Peyer's patch (tissue), 4 donors: ENCODE data around the gene PIGW.

ENCODE experiments used
- POLR2A ChIP-seq, 2 donors: fragments of 450-650 bp; IDR thresholded peaks; one replicate each; pipeline ENCODE4 v1.5.1; 2017; ENCODE audit warnings: antibody characterized with exemption in 2 of 2, mild to moderate bottlenecking in 2 of 2, moderate library complexity in 2 of 2
- TF ChIP-seq, protein P1 (sequence below), 6 experiments: fragments of 450-650 bp in 4 of 6; fragments of 200-600 bp in 2 of 6; sonication (generic) in 1 of 6; IDR thresholded peaks; one replicate each; pipeline ENCODE4 v1.5.1; 2017 to 2019; ENCODE audit warnings: antibody characterized with exemption in 6 of 6, mild to moderate bottlenecking in 3 of 6, moderate library complexity in 1 of 6

DNA sequence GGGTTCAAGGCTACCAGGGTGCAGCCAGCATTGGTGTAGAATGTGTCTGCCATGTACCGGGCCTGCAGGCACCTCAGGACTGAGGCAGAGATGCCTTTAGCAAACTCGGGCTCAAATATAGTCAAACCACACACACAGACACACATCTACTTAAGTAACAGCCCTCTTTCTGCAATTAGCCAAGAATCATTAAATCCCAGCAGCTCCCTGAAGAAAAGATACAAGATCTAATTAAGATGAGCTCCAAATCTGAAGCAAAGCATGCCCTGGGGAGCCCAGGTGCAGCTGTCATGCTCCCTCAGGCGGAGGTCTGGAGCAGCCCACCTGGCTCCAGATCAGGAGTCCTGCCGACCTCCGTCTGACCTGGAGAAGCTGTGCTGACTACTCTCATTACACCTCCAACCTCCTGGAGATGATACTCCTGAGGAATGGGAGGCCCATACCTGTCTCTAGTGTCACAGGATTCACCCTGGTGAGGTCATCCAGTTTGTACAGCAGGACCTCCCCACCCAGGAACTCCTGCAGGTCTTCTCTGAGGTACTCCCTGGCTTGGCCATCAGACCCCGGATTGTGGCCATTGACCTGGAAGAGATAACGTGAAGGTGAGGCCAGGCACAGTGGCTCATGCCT is 7.1 kb upstream of the PIGW start:
- TF ChIP-seq, protein P1, sequence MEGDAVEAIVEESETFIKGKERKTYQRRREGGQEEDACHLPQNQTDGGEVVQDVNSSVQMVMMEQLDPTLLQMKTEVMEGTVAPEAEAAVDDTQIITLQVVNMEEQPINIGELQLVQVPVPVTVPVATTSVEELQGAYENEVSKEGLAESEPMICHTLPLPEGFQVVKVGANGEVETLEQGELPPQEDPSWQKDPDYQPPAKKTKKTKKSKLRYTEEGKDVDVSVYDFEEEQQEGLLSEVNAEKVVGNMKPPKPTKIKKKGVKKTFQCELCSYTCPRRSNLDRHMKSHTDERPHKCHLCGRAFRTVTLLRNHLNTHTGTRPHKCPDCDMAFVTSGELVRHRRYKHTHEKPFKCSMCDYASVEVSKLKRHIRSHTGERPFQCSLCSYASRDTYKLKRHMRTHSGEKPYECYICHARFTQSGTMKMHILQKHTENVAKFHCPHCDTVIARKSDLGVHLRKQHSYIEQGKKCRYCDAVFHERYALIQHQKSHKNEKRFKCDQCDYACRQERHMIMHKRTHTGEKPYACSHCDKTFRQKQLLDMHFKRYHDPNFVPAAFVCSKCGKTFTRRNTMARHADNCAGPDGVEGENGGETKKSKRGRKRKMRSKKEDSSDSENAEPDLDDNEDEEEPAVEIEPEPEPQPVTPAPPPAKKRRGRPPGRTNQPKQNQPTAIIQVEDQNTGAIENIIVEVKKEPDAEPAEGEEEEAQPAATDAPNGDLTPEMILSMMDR (IDR thresholded peaks at IDR 0.05) = no peak
- no peak for TF ChIP-seq POLR2A (IDR thresholded peaks at IDR 0.05)
